Hepatocyte (in vitro differentiated cells): ENCODE data around the gene OSBPL10.

Source experiments
- CTCF ChIP-seq: fragments of 200-600 bp; sonication (generic); IDR thresholded peaks from 2 replicates; pipeline ENCODE4 v1.5.1; 2016; ENCODE audit warnings: antibody characterized with exemption, mild to moderate bottlenecking; ENCODE audit not compliant: poor library complexity
- EZH2 ChIP-seq: fragments of 200-600 bp; sonication (generic); IDR thresholded peaks from 2 replicates; pipeline ENCODE4 v1.6.1; 2016; ENCODE audit warnings: antibody characterized with exemption, mild to moderate bottlenecking, borderline replicate concordance
- EZH2phosphoT487 ChIP-seq: fragments of 200-600 bp; sonication (generic); IDR thresholded peaks from one replicate; pipeline ENCODE4 v1.6.1; 2018; ENCODE audit warnings: antibody characterized with exemption, mild to moderate bottlenecking, low read depth, moderate library complexity; ENCODE audit not compliant: unreplicated experiment, severe bottlenecking

DNA sequence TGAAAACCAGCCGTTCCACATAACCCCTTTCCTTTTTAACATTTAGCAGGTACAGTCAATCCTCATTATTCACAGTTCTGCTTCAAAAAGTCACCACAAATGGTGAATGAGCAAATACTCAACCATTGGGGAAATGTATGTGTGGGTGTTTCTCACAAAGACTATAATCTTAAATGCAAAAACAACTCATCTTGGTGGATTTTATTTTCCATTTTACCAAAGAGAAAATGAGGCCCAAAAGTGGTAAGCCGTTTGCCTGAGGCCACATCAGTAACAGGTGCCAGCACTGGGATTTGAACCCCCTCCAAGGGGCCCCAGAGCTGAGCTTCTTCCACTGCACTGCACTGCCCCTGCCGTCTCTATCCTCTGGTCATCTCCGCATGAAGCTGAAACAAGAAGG is 208.8 kb downstream of the OSBPL10 start:
- TF ChIP-seq CTCF (no peak), EZH2 (no peak), EZH2phosphoT487 (no peak)
